Thyroid gland (tissue), 4 donors: ENCODE results near the gene ZNF407. TPM values are rescaled to one million over a fixed set of nuclear protein-coding genes. Genes with fewer than 3 reads are reported as not detected.
A peak's percentile ranks its signal among the peaks of the same experiment; 100 is the strongest.

Experiments used
- DNase-seq, 2 donors: peaks; one replicate each; pipeline ENCODE4 v3.0.0-alpha.2; 2019
- H3K27ac ChIP-seq, 3 donors: fragments of 200-600 bp; sonication (generic); 1 replicate in 2 of 3; 2 replicates in 1 of 3; pipeline ENCODE4 v1.5.1; 2016 to 2019; ENCODE audit warnings: mild to moderate bottlenecking in 1 of 3, moderate library complexity in 1 of 3
- H3K27me3 ChIP-seq: fragments of 200-600 bp; sonication (generic); one replicate; pipeline ENCODE4 v1.5.1; 2019
- H3K36me3 ChIP-seq, 2 donors: fragments of 200-600 bp; sonication (generic); one replicate each; pipeline ENCODE4 v1.5.1; 2016 to 2019
- H3K4me1 ChIP-seq, 2 donors: fragments of 200-600 bp; sonication (generic); one replicate each; pipeline ENCODE4 v1.5.1; 2017 to 2019
- H3K4me3 ChIP-seq, 3 donors: fragments of 200-600 bp; sonication (generic); replicated peaks in 1 of 3; 1 replicate in 2 of 3; 2 replicates in 1 of 3; pipeline ENCODE4 v1.5.1; 2016; ENCODE audit warnings: mild to moderate bottlenecking in 1 of 3
- H3K9me3 ChIP-seq: fragments of 200-600 bp; sonication (generic); one replicate; pipeline ENCODE4 v1.5.1; 2017
- CTCF ChIP-seq, 6 experiments: fragments of 200-600 bp in 3 of 6; fragments of 450-650 bp in 3 of 6; sonication (generic) in 3 of 6; IDR thresholded peaks; one replicate each; pipeline ENCODE4 v1.5.1; 2016 to 2019; ENCODE audit warnings: antibody characterized with exemption in 6 of 6, mild to moderate bottlenecking in 2 of 6, inconsistent platforms in 1 of 6, moderate library complexity in 1 of 6
- POLR2A ChIP-seq, 2 donors: fragments of 450-650 bp; IDR thresholded peaks; one replicate each; pipeline ENCODE4 v1.6.1; 2017; ENCODE audit warnings: antibody characterized with exemption in 2 of 2, mild to moderate bottlenecking in 2 of 2, moderate library complexity in 1 of 2
- WGBS, 2 donors: methylation state at CpG; one replicate each; pipeline ENCODE4 v1.1.5; 2017; 5-methylcytosine and 5-hydroxymethylcytosine counted together
- intact Hi-C: fragments of 100-400 bp; cut with DNase I; formaldehyde crosslinking; loops from one replicate; pipeline ENCODE4 v1.15.1; 2023
- total RNA-seq, 4 donors: library from RNA; depleted of rRNA; stranded (reverse); fragments of >200 nt; gene quantifications; one replicate each; pipeline ENCODE4 v1.2.3, GENCODE V29; 2016

The ZNF407 gene
- total RNA-seq, 4 donors from 2014 or later: 20.2 to 40.0 (median 26.4) TPM

DNA sequence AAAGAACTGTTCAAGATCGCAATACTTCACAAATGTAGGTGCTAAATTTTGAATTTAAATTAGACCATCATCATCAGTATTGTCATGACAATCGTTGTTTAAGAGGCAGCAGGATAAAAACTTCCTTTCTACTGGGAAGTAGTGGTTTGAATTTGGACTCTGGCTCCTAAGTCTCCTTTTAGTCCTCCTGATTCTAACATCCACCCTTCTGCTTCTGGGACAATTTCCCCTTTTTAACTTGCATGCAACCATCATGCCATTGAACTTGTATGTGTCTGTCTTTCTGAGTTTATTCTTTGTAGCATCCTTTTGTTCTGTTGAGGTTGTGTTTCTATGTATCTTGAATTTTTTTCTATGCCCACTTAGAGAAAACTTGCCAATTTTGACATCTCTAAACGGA lies 361.5 kb downstream of the ZNF407 start:
- Histone ChIP-seq H3K27me3 (no peaks in the 10 kb centered on the region), H3K27ac (no peak overlapping the region), H3K36me3 (no peaks in the 10 kb centered on the region), H3K4me3 (no peak overlapping the region), H3K4me1 (peaks cover 0 to 4% of the 10 kb centered on the region in 2 donors), H3K9me3 (no peaks in the 10 kb centered on the region)
- TF ChIP-seq POLR2A (IDR thresholded peaks at IDR 0.05) (no peak), CTCF (IDR thresholded peaks at IDR 0.05) (no peak)
- no peak for DNase-seq
- 94 to 95% methylated on average over 3 of the region's 3 CpGs for WGBS, 2 donors
- intact Hi-C loops: loop anchor here (10.0 kb wide), 1 partner anchor 54 kb away; no protein-coding TSS in a partner anchor

DNA sequence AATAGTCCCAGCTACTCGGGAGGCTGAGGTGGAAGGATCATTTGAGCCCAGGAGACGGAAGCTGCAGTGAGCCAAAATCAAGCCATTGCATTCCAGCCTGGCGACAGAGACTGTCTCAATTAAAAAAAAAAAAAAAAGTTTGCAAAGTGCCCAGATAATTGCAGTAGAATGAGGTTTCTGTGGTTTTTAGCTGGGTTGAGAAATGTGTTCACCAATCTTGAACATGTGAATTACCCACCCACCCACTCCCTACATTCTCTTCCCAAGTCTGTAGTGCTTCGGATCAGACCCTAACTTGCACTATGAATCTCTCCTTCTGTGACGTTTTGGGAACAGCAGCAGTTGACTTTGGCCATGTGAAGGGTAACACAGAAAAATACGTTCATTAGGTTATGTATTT lies 363.9 kb downstream of the ZNF407 start:
- Histone ChIP-seq H3K27ac (no peak overlapping the region), H3K27me3 (no peaks in the 10 kb centered on the region), H3K9me3 (no peaks in the 10 kb centered on the region), H3K36me3 (no peaks in the 10 kb centered on the region), H3K4me3 (no peak overlapping the region), H3K4me1 (peaks cover 0 to 4% of the 10 kb centered on the region in 2 donors)
- intact Hi-C loops: no loop called here
- TF ChIP-seq CTCF (IDR thresholded peaks at IDR 0.05): no peak
- 90 to 93% methylated on average over 6 of the region's 6 CpGs for WGBS, 2 donors
- no peak for DNase-seq

GRCh38 chr18:74963820-74964446 lies 366.3 kb downstream of the ZNF407 start:
- peaks cover 0 to 4% of the 10 kb centered on the region in 2 donors for H3K4me1 ChIP-seq
- no peaks in the 10 kb centered on the region for H3K36me3 ChIP-seq
- no peaks in the 10 kb centered on the region for H3K9me3 ChIP-seq
- DNase-seq: peak; percentile 53 to 57
- no peak overlapping the region for H3K4me3 ChIP-seq
- 35 to 43% methylated on average over 7 of the region's 7 CpGs for WGBS, 2 donors
- no peaks in the 10 kb centered on the region for H3K27me3 ChIP-seq
- TF ChIP-seq CTCF (IDR thresholded peaks at IDR 0.05) (peak; percentile 11 to 57 (median 43)), POLR2A (IDR thresholded peaks at IDR 0.05) (no peak)
- intact Hi-C loops: no loop called here
- H3K27ac ChIP-seq: no peak overlapping the region

DNA sequence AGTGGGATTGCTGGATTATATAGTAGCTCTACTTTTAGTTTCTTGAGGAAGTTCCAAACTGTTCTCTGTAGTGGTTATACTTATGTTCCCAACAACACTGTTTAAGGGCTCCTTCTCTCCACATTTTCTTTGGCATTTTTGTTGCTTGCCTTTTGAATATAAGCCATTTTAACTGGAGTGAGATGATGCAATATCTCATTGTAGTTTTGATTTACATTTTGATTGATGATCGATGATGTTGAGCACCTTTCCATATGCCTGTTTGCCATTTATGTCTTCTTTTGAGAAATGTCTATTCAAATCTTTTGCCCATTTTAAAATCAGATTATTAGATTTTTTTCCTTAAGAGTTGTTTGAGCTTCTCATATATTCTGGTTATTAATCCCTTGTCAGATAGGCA lies 368.0 kb downstream of the ZNF407 start:
- Histone ChIP-seq H3K27ac (no peak overlapping the region), H3K9me3 (no peaks in the 10 kb centered on the region), H3K4me1 (peaks cover 0 to 4% of the 10 kb centered on the region in 2 donors), H3K36me3 (no peaks in the 10 kb centered on the region), H3K27me3 (no peaks in the 10 kb centered on the region), H3K4me3 (no peak overlapping the region)
- WGBS, 2 donors: 98 to 100% methylated on average over 1 of the region's 1 CpG
- intact Hi-C loops: no loop called here
- TF ChIP-seq CTCF (IDR thresholded peaks at IDR 0.05) (no peak), POLR2A (IDR thresholded peaks at IDR 0.05) (no peak)
- no peak for DNase-seq

DNA sequence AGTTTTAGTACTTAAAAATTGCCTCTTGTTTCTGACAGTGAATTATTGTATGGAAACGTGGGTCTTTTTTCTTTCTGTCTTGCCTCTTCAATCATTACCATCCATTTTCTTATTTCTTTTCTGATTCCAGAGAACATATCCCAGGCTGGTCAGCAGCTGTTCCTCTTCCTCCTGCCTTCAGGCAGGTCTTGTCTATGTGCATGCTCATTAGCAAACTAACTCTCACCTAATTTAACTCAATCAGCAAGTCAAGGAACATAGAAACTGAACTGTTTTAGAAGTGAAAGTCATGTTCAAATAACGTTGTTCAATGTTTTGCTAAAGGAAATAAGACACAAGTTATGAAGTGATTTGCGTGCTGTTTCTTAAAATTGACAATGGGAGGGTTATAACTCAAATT lies 369.8 kb downstream of the ZNF407 start:
- no peak overlapping the region for H3K4me3 ChIP-seq
- H3K9me3 ChIP-seq: no peaks in the 10 kb centered on the region
- WGBS, 2 donors: 87 to 88% methylated on average over 3 of the region's 3 CpGs
- TF ChIP-seq CTCF (IDR thresholded peaks at IDR 0.05): no peak
- TF ChIP-seq POLR2A (IDR thresholded peaks at IDR 0.05): no peak
- intact Hi-C loops: no loop called here
- H3K36me3 ChIP-seq: no peaks in the 10 kb centered on the region
- peaks cover 5 to 13% of the 10 kb centered on the region in 2 donors for H3K4me1 ChIP-seq
- H3K27me3 ChIP-seq: no peaks in the 10 kb centered on the region
- DNase-seq: no peak
- H3K27ac ChIP-seq: no peak overlapping the region
